HEK293 (cell line): ENCODE data around the gene PRELID2.

Experiments used
- BCL11B ChIP-seq: fragments of 450-650 bp; formaldehyde crosslinking; IDR thresholded peaks from 2 replicates; pipeline ENCODE4 v1.5.1; 2016; ENCODE audit warnings: low read depth, missing biosample characterization, missing genetic modification characterization
- BCL6B ChIP-seq: fragments of 450-650 bp; formaldehyde crosslinking; IDR thresholded peaks from 2 replicates; pipeline ENCODE4 v1.5.1; 2017; ENCODE audit warnings: missing biosample characterization, missing genetic modification characterization
- CTCF ChIP-seq: fragments of 450-650 bp; formaldehyde crosslinking; IDR thresholded peaks from 2 replicates; pipeline ENCODE4 v1.5.1; 2016; ENCODE audit warnings: missing biosample characterization, missing genetic modification characterization
- GLIS2 ChIP-seq: fragments of 450-650 bp; formaldehyde crosslinking; IDR thresholded peaks from 2 replicates; pipeline ENCODE4 v1.5.1; 2016; ENCODE audit warnings: missing biosample characterization, missing genetic modification characterization
- PBX3 ChIP-seq: sonication (generic); formaldehyde crosslinking; IDR thresholded peaks from 2 replicates; pipeline ENCODE4 v1.8.1; 2022; ENCODE audit warnings: mild to moderate bottlenecking, moderate library complexity, missing genetic modification reagents
- ZBTB17 ChIP-seq: fragments of 450-650 bp; formaldehyde crosslinking; IDR thresholded peaks from 2 replicates; pipeline ENCODE4 v1.5.1; 2016; ENCODE audit warnings: missing biosample characterization, missing genetic modification characterization
- ZNF221 ChIP-seq: fragments of 450-650 bp; formaldehyde crosslinking; IDR thresholded peaks from 2 replicates; pipeline ENCODE4 v1.5.1; 2017; ENCODE audit warnings: missing biosample characterization, missing genetic modification characterization, borderline replicate concordance
- ZNF23 ChIP-seq: fragments of 450-650 bp; formaldehyde crosslinking; IDR thresholded peaks from 2 replicates; pipeline ENCODE4 v1.5.1; 2016; ENCODE audit warnings: missing biosample characterization, missing genetic modification characterization, borderline replicate concordance
- ZNF785 ChIP-seq: fragments of 450-650 bp; formaldehyde crosslinking; IDR thresholded peaks from 2 replicates; pipeline ENCODE4 v1.5.1; 2016; ENCODE audit warnings: missing biosample characterization, missing genetic modification characterization
- ZNF843 ChIP-seq: fragments of 450-650 bp; formaldehyde crosslinking; IDR thresholded peaks from 2 replicates; pipeline ENCODE4 v1.5.1; 2016; ENCODE audit warnings: missing biosample characterization, missing genetic modification characterization
- ZSCAN5A ChIP-seq: fragments of 450-650 bp; formaldehyde crosslinking; IDR thresholded peaks from 2 replicates; pipeline ENCODE4 v1.5.1; 2016; ENCODE audit warnings: missing biosample characterization, missing genetic modification characterization

- no peak for TF ChIP-seq PBX3 (CRISPR knock-in tag)
- no peak for TF ChIP-seq ZSCAN5A (tag by site-specific recombination)
- TF ChIP-seq ZNF221 (tag by site-specific recombination), result no peak
- TF ChIP-seq ZNF843 (tag by site-specific recombination), result peak; percentile 67
- TF ChIP-seq CTCF (tag by site-specific recombination), result no peak
- TF ChIP-seq ZNF785 (tag by site-specific recombination), result no peak
- TF ChIP-seq ZNF23 (tag by site-specific recombination), result no peak
- TF ChIP-seq GLIS2 (tag by site-specific recombination), result no peak
- TF ChIP-seq BCL6B (tag by site-specific recombination), result no peak
- no peak for TF ChIP-seq ZBTB17 (tag by site-specific recombination)
- TF ChIP-seq BCL11B (tag by site-specific recombination), result no peak
These were observed 73.9 kb downstream of the PRELID2 start for GRCh38 chr5:145761254-145761653.
